ENCODE results near the gene CAPN1. TPM values are rescaled to one million over a fixed set of nuclear protein-coding genes. Genes with fewer than 3 reads are reported as not detected.

The CAPN1 gene
- total RNA-seq, 1 experiment from 2014 or later, result 175 TPM

DNA sequence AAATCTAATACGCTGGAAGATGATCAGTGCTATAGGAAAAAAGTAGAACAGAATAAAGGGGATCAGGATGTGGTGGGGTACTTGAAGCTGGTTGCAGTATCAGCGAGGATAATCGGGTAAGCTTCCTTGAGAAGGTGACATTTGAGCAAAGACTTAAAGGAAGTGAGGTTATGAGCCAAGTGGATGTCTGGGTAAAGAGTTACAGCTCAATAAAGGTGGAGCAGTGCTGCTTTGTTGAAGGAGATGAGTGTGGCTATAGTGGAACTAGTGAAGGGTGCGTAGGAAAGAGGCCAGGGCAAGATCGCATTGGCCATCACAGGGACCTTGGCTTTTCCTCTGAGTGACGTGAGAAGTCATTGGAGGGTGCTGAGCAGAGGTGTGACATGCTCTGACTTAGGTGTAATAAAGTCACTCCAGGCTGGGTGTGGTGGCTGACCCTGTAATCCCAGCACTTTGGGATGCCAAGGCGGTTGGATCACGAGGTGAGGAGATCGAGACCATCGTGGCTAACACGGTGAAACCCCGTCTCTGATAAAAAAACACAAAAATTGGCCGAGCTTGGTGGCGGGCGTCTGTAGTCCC is 45.1 kb upstream of the CAPN1 start:
- H3K27ac Mint-ChIP-seq, result no peak overlapping the region
- Histone ChIP-seq H2BK120ac (ENCODE audit: low read depth, low read length, poor library complexity, severe bottlenecking) (no peak overlapping the region), H3K79me1 (ENCODE audit: insufficient read depth, low read depth, low read length, poor library complexity, severe bottlenecking) (no peaks in the 10 kb centered on the region), H3K79me2 (ENCODE audit: insufficient read depth, low read length) (no peaks in the 10 kb centered on the region), H4K20me1 (ENCODE audit: control insufficient read depth, insufficient read depth, insufficient read length) (no peaks in the 10 kb centered on the region), H3K56ac (ENCODE audit: insufficient read length, low read depth, low read length) (no peak overlapping the region), H3K23me2 (ENCODE audit: insufficient read length, low read depth, low read length, poor library complexity, severe bottlenecking) (peaks cover 14% of the 10 kb centered on the region), H3K4ac (ENCODE audit: low read depth, low read length) (no peak overlapping the region), H3K14ac (ENCODE audit: insufficient read depth, low read length) (no peak overlapping the region), H2AFZ (ENCODE audit: low read length) (no peak overlapping the region), H3K27ac (ENCODE audit: insufficient read length, low read depth, low read length) (no peak overlapping the region), H2BK12ac (ENCODE audit: insufficient read length, low read depth, low read length) (no peak overlapping the region), H4K5ac (ENCODE audit: insufficient read length, low read depth, low read length) (no peak overlapping the region), H3K4me1 (ENCODE audit: insufficient read depth, low read length) (no peaks in the 10 kb centered on the region), H2BK5ac (ENCODE audit: insufficient read length, low read length) (no peak overlapping the region), H3K18ac (ENCODE audit: insufficient read length, low read depth, low read length) (no peak overlapping the region), H2BK20ac (ENCODE audit: low read depth, low read length, poor library complexity, severe bottlenecking) (no peak overlapping the region), H3K9ac (ENCODE audit: extremely low read depth, insufficient read length, low read length) (no peak overlapping the region), H3K27me3 (ENCODE audit: insufficient read depth, low read length) (no peaks in the 10 kb centered on the region), H3K9me3 (ENCODE audit: control insufficient read depth, low read depth, low read length) (no peaks in the 10 kb centered on the region), H3T11ph (ENCODE audit: low read length) (no peak overlapping the region), H4K8ac (replicated peaks; ENCODE audit: insufficient read length, low read depth, low read length) (no peak overlapping the region), H2AK5ac (ENCODE audit: insufficient read length, low read length) (no peak overlapping the region), H2BK15ac (ENCODE audit: low read depth, low read length) (no peak overlapping the region), H3K4me2 (ENCODE audit: insufficient read depth, insufficient read length, low read length) (no peak overlapping the region), H3K23ac (ENCODE audit: insufficient read length, low read depth, low read length) (no peak overlapping the region), H4K91ac (ENCODE audit: insufficient read length, low read depth, low read length) (no peak overlapping the region)
- no CpG with 5 or more reads among the region's 15 CpGs for WGBS (ENCODE audit: extremely low coverage, insufficient read length, low lambda C conversion rate)
- H3K9me3 Mint-ChIP-seq, result no peaks in the 10 kb centered on the region; a peak in 1 of 5 replicates
- peaks cover 16% of the 10 kb centered on the region for H3K27me3 Mint-ChIP-seq (ENCODE audit: low read depth)
- peak overlapping the region; percentile 57 to 93; a peak in 1 of 5 replicates for H3K4me3 Mint-ChIP-seq
- no peak for TF ChIP-seq CTCF (conservative IDR thresholded peaks at IDR 0.05)
- H3K36me3 Mint-ChIP-seq (ENCODE audit: insufficient read depth in 1 of 3, low read depth in 3 of 3), result peaks cover 0 to 16% (median 13%) of the 10 kb centered on the region in 3 experiments; a peak in 5 of 7 replicates
- peaks cover 19 to 23% of the 10 kb centered on the region in 2 experiments for H3K4me1 Mint-ChIP-seq
- DNase-seq, result no peak

Measured in H9 (cell line).